ENCODE measurements around the gene CLBA1. TPM values are rescaled to one million over a fixed set of nuclear protein-coding genes. Genes with fewer than 3 reads are reported as not detected.

Gene CLBA1
- total and polyA plus RNA-seq, 2 experiments from 2014 or later: 1.6 to 1.8 TPM

DNA sequence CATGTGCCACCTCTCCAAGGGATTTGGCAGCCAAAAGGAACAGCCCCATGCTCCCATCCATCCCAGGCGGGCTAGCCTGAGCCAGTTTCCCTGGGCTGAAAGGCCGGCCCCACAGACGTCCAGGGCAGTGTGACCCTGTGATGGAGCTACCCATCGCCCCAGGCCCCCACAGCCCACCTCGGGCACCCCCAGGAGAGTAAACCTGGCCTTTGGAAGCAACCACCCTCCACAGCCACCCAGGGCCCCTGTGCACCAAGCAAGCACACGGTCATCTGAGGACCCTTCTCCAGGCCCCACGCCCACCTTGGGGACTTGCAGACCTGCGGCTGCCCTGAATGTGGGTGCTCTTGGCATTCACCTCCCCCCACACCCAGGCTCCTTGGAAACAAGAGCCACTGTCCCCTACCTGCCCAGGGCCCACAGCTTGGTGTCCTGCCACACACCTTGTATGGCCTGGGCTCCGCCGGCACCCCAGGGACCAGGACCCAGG is 15.8 kb upstream of the CLBA1 start (continued):
- TF ChIP-seq, protein P1, sequence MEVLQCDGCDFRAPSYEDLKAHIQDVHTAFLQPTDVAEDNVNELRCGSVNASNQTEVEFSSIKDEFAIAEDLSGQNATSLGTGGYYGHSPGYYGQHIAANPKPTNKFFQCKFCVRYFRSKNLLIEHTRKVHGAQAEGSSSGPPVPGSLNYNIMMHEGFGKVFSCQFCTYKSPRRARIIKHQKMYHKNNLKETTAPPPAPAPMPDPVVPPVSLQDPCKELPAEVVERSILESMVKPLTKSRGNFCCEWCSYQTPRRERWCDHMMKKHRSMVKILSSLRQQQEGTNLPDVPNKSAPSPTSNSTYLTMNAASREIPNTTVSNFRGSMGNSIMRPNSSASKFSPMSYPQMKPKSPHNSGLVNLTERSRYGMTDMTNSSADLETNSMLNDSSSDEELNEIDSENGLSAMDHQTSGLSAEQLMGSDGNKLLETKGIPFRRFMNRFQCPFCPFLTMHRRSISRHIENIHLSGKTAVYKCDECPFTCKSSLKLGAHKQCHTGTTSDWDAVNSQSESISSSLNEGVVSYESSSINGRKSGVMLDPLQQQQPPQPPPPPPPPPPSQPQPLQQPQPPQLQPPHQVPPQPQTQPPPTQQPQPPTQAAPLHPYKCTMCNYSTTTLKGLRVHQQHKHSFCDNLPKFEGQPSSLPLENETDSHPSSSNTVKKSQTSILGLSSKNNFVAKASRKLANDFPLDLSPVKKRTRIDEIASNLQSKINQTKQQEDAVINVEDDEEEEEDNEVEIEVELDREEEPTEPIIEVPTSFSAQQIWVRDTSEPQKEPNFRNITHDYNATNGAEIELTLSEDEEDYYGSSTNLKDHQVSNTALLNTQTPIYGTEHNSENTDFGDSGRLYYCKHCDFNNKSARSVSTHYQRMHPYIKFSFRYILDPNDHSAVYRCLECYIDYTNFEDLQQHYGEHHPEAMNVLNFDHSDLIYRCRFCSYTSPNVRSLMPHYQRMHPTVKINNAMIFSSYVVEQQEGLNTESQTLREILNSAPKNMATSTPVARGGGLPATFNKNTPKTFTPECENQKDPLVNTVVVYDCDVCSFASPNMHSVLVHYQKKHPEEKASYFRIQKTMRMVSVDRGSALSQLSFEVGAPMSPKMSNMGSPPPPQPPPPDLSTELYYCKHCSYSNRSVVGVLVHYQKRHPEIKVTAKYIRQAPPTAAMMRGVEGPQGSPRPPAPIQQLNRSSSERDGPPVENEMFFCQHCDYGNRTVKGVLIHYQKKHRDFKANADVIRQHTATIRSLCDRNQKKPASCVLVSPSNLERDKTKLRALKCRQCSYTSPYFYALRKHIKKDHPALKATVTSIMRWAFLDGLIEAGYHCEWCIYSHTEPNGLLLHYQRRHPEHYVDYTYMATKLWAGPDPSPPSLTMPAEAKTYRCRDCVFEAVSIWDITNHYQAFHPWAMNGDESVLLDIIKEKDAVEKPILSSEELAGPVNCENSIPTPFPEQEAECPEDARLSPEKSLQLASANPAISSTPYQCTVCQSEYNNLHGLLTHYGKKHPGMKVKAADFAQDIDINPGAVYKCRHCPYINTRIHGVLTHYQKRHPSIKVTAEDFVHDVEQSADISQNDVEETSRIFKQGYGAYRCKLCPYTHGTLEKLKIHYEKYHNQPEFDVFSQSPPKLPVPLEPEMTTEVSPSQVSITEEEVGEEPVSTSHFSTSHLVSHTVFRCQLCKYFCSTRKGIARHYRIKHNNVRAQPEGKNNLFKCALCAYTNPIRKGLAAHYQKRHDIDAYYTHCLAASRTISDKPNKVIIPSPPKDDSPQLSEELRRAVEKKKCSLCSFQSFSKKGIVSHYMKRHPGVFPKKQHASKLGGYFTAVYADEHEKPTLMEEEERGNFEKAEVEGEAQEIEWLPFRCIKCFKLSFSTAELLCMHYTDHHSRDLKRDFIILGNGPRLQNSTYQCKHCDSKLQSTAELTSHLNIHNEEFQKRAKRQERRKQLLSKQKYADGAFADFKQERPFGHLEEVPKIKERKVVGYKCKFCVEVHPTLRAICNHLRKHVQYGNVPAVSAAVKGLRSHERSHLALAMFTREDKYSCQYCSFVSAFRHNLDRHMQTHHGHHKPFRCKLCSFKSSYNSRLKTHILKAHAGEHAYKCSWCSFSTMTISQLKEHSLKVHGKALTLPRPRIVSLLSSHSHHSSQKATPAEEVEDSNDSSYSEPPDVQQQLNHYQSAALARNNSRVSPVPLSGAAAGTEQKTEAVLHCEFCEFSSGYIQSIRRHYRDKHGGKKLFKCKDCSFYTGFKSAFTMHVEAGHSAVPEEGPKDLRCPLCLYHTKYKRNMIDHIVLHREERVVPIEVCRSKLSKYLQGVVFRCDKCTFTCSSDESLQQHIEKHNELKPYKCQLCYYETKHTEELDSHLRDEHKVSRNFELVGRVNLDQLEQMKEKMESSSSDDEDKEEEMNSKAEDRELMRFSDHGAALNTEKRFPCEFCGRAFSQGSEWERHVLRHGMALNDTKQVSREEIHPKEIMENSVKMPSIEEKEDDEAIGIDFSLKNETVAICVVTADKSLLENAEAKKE (CRISPR knock-in tag; IDR thresholded peaks at IDR 0.05): no peak
- TF ChIP-seq, protein P2, sequence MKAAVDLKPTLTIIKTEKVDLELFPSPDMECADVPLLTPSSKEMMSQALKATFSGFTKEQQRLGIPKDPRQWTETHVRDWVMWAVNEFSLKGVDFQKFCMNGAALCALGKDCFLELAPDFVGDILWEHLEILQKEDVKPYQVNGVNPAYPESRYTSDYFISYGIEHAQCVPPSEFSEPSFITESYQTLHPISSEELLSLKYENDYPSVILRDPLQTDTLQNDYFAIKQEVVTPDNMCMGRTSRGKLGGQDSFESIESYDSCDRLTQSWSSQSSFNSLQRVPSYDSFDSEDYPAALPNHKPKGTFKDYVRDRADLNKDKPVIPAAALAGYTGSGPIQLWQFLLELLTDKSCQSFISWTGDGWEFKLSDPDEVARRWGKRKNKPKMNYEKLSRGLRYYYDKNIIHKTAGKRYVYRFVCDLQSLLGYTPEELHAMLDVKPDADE (IDR thresholded peaks at IDR 0.05): no peak

DNA sequence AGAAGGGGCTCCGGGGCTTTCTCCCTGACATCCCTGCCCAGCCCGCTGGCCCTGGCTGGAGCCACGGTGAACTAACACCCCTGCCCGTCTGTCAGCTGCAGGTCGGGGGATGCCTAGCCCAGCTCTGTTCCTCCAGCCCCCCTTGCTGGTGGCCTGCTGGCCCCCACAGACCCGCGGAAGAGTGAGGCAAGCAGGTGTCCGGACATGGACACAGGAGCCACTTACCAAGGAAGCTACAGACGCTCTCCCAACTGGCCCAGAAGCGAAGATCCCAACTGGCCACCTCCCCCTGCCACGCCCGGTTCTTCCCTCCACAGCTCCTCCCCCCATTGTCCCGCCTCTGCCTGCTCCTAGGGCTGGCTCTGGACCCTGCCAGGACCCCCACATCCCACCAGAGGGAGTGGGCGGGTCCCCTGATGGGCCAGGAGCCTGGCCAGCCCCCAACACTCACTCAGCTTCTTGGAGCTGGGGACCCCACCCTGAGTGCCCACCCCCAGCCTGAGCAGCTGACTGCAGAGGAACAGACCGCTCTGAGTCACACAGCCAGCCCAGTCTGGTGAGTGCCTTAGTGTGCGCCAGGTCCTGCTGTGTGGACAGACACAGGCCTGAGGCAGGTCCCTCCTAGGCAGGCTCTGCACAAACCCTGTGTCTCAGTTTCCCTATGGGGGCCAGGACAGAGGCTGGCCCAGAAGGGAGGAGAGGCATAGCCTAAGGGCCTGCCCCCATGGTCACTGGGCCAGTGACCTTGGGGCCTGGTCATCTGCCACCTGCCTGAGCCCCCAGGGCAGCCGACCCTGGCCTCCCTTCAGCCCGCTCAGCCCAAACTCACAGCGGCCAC is 15.1 kb upstream of the CLBA1 start:
- Histone ChIP-seq H3K4me3 (no peak overlapping the region), H2AFZ (no peak overlapping the region), H4K20me1 (replicated peaks; ENCODE audit: insufficient read depth) (no peaks in the 10 kb centered on the region), H3F3A (replicated peaks; ENCODE audit: low read depth) (no peaks in the 10 kb centered on the region), H3K27ac (ENCODE audit: low read depth) (no peak overlapping the region), H3K36me3 (ENCODE audit: insufficient read depth) (no peaks in the 10 kb centered on the region), H3K79me2 (replicated peaks; ENCODE audit: insufficient read depth) (no peaks in the 10 kb centered on the region), H3K4me1 (ENCODE audit: insufficient read depth) (peaks cover 13% of the 10 kb centered on the region; the same call in 1 of the 2 replicates), H3K27me3 (ENCODE audit: insufficient read depth) (no peaks in the 10 kb centered on the region), H3K4me2 (no peak overlapping the region), H3K9me2 (ENCODE audit: insufficient read depth) (no peaks in the 10 kb centered on the region)
- peak; percentile 3; the same call in 2 of the 3 replicates for ATAC-seq
- Mint-ChIP-seq H3K9me3 (no peaks in the 10 kb centered on the region), H3K4me1 (peaks cover 10% of the 10 kb centered on the region; the same call in 2 of the 3 replicates), H3K27ac (no peak overlapping the region), H3K27me3 (ENCODE audit: insufficient read depth, low read depth, poor library complexity) (peaks cover 15% of the 10 kb centered on the region), H3K4me3 (no peak overlapping the region), H3K36me3 (ENCODE audit: low read depth) (no peaks in the 10 kb centered on the region)
- peak; percentile 59 for DNase-seq (ENCODE audit: low spot score)
- TF ChIP-seq, protein P1 (CRISPR knock-in tag; IDR thresholded peaks at IDR 0.05): no peak
- TF ChIP-seq EZH2phosphoT487 (IDR thresholded peaks at IDR 0.05; ENCODE audit: unreplicated experiment): no peak
- no peak for TF ChIP-seq CREB1 (CRISPR knock-in tag; IDR thresholded peaks at IDR 0.05; ENCODE audit: low read depth)

All from GM23338 (cell line).